DND-41 (cell line): ENCODE data around the gene KCNAB1.
A peak's percentile ranks its signal among the peaks of the same experiment; 100 is the strongest.

ENCODE experiments used
- ATAC-seq: fragments of 200-7000 bp; cut with Tn5 transposase; 3 replicates; pipeline ENCODE4 v1.9.1; 2021; ENCODE audit warnings: low read depth; ENCODE audit not compliant: insufficient read depth
- DNase-seq: peaks from one replicate; pipeline ENCODE4 v3.0.0-alpha.2; 2020
- H2AFZ ChIP-seq: 2 replicates; pipeline ENCODE4 v1.6.0; 2012; ENCODE audit warnings: low read depth, low read length
- H3K27ac ChIP-seq: 2 replicates; pipeline ENCODE4 v1.5.1; 2012; ENCODE audit warnings: low read length, inconsistent platforms
- H3K27me3 ChIP-seq: fragments of 200-600 bp; sonication (generic); 2 replicates; pipeline ENCODE4 v1.6.0; 2012; ENCODE audit warnings: low read length, mild to moderate bottlenecking, inconsistent platforms; ENCODE audit not compliant: insufficient read depth, poor library complexity
- H3K36me3 ChIP-seq: 2 replicates; pipeline ENCODE4 v1.5.1; 2012; ENCODE audit warnings: low read length, inconsistent platforms; ENCODE audit not compliant: insufficient read depth
- H3K4me1 ChIP-seq: 2 replicates; pipeline ENCODE4 v1.5.1; 2012; ENCODE audit warnings: mild to moderate bottlenecking, low read length; ENCODE audit not compliant: insufficient read depth
- H3K4me2 ChIP-seq: 2 replicates; pipeline ENCODE4 v1.6.0; 2012; ENCODE audit warnings: mild to moderate bottlenecking, moderate library complexity, low read length, inconsistent platforms; ENCODE audit not compliant: insufficient read depth
- H3K4me3 ChIP-seq, 2 experiments: fragments of 200-600 bp in 1 of 2; shearing (Covaris generic) in 1 of 2; 2 replicates each; pipeline ENCODE4 v1.5.1; 2012 to 2016; ENCODE audit warnings: inconsistent platforms in 2 of 2, low read length in 2 of 2, mild to moderate bottlenecking in 2 of 2, low read depth in 1 of 2, moderate library complexity in 1 of 2
- H3K79me2 ChIP-seq: 2 replicates; pipeline ENCODE4 v1.6.0; 2012; ENCODE audit warnings: low read length, inconsistent platforms; ENCODE audit not compliant: insufficient read depth
- H3K9ac ChIP-seq: 2 replicates; pipeline ENCODE4 v1.6.0; 2012; ENCODE audit warnings: low read depth, mild to moderate bottlenecking, inconsistent platforms, low read length, moderate library complexity
- H3K9me3 ChIP-seq: 2 replicates; pipeline ENCODE4 v1.5.1; 2012; ENCODE audit warnings: low read length, moderate library complexity, mild to moderate bottlenecking, inconsistent platforms; ENCODE audit not compliant: insufficient read depth, severe bottlenecking
- H4K20me1 ChIP-seq: 2 replicates; pipeline ENCODE4 v1.6.0; 2012; ENCODE audit warnings: low read length; ENCODE audit not compliant: insufficient read depth
- CTCF ChIP-seq: IDR thresholded peaks from 2 replicates; pipeline ENCODE4 v1.5.1; 2012; ENCODE audit warnings: borderline replicate concordance, low read length, moderate library complexity, mild to moderate bottlenecking; ENCODE audit not compliant: poor library complexity, severe bottlenecking; ENCODE audit errors: extremely low read depth
- EZH2 ChIP-seq: IDR thresholded peaks from 3 replicates; pipeline ENCODE4 v1.6.1; 2012; ENCODE audit warnings: borderline replicate concordance, low read depth, mild to moderate bottlenecking, moderate library complexity, low read length, inconsistent platforms; ENCODE audit not compliant: severe bottlenecking

KCNAB1 gene

GRCh38 chr3:156474560-156475389 is 354.4 kb downstream of the KCNAB1 start:
- no peak for DNase-seq
- peaks cover 25% of the 10 kb centered on the region for H3K27me3 ChIP-seq
- no peak overlapping the region for H2AFZ ChIP-seq
- no peaks in the 10 kb centered on the region for H3K36me3 ChIP-seq
- no peak overlapping the region for H3K4me3 ChIP-seq
- H3K9ac ChIP-seq = no peak overlapping the region
- ATAC-seq = no peak
- no peaks in the 10 kb centered on the region for H3K79me2 ChIP-seq
- no peaks in the 10 kb centered on the region for H3K9me3 ChIP-seq
- no peaks in the 10 kb centered on the region for H4K20me1 ChIP-seq
- H3K27ac ChIP-seq = no peak overlapping the region
- no peak overlapping the region for H3K4me2 ChIP-seq
- H3K4me1 ChIP-seq = no peaks in the 10 kb centered on the region
- TF ChIP-seq EZH2 (no peak), CTCF (peak; percentile 44)

GRCh38 chr3:156477323-156477722 is 356.9 kb downstream of the KCNAB1 start:
- H3K79me2 ChIP-seq = no peaks in the 10 kb centered on the region
- peaks cover 21% of the 10 kb centered on the region for H3K27me3 ChIP-seq
- no peak for TF ChIP-seq CTCF
- TF ChIP-seq EZH2 = no peak
- H4K20me1 ChIP-seq = no peaks in the 10 kb centered on the region
- no peak overlapping the region for H3K9ac ChIP-seq
- DNase-seq (no peak), ATAC-seq (no peak)
- H2AFZ ChIP-seq = no peak overlapping the region
- no peaks in the 10 kb centered on the region for H3K9me3 ChIP-seq
- H3K4me2 ChIP-seq = no peak overlapping the region
- H3K4me3 ChIP-seq = no peak overlapping the region
- no peaks in the 10 kb centered on the region for H3K36me3 ChIP-seq
- no peaks in the 10 kb centered on the region for H3K4me1 ChIP-seq
- H3K27ac ChIP-seq = no peak overlapping the region

- Histone ChIP-seq H3K9me3 (no peaks in the 10 kb centered on the region), H3K79me2 (no peaks in the 10 kb centered on the region), H3K36me3 (no peaks in the 10 kb centered on the region), H3K27me3 (peaks cover 8% of the 10 kb centered on the region), H4K20me1 (no peaks in the 10 kb centered on the region), H3K4me1 (peaks cover 15% of the 10 kb centered on the region), H3K9ac (no peak overlapping the region), H3K4me3 (no peak overlapping the region), H3K4me2 (no peak overlapping the region), H3K27ac (no peak overlapping the region), H2AFZ (no peak overlapping the region)
- no peak for TF ChIP-seq EZH2
- no peak for TF ChIP-seq CTCF
- no peak for DNase-seq
- ATAC-seq = no peak
Measured at GRCh38 chr3:156478891-156479290, 358.5 kb downstream of the KCNAB1 start.
